Right lobe of liver (tissue), 6 donors: ENCODE results near the gene KLHL1. TPM values are rescaled to one million over a fixed set of nuclear protein-coding genes. Genes with fewer than 3 reads are reported as not detected.

Source experiments
- ATAC-seq, 4 donors: fragments of 200-7000 bp; cut with Tn5 transposase; one replicate each; pipeline ENCODE4 v1.9.1; 2020; ENCODE audit warnings: mild to moderate bottlenecking in 4 of 4, moderate library complexity in 4 of 4
- DNase-seq, 3 donors: peaks; one replicate each; pipeline ENCODE4 v3.0.0-alpha.2; 2020
- H3K27ac ChIP-seq, 3 donors: fragments of 200-600 bp; one replicate each; pipeline ENCODE4 v1.8.0; 2022
- H3K27me3 ChIP-seq, 2 donors: fragments of 200-600 bp; one replicate each; pipeline ENCODE4 v1.8.0; 2022
- H3K36me3 ChIP-seq, 4 donors: fragments of 200-600 bp; sonication (generic) in 1 of 4; one replicate each; pipeline versions ENCODE4 v1.5.1 to v1.8.0; 2017 to 2022; ENCODE audit warnings: control low read depth in 1 of 4
- H3K4me1 ChIP-seq, 4 donors: fragments of 200-600 bp; sonication (generic) in 1 of 4; one replicate each; pipeline versions ENCODE4 v1.5.1 to v1.8.0; 2017 to 2022; ENCODE audit warnings: control low read depth in 1 of 4
- H3K4me3 ChIP-seq, 3 donors: fragments of 200-600 bp; one replicate each; pipeline ENCODE4 v1.8.0; 2022
- H3K9me3 ChIP-seq, 4 donors: fragments of 200-600 bp; sonication (generic) in 1 of 4; one replicate each; pipeline versions ENCODE4 v1.5.1 to v1.8.0; 2017 to 2022; ENCODE audit warnings: control low read depth in 1 of 4
- CTCF ChIP-seq, 4 donors: fragments of 200-600 bp in 3 of 4; fragments of 450-650 bp in 1 of 4; IDR thresholded peaks; one replicate each; pipeline versions ENCODE4 v1.5.1 to v1.8.0; 2016 to 2022; ENCODE audit warnings: antibody characterized with exemption in 4 of 4, mild to moderate bottlenecking in 2 of 4
- POLR2A ChIP-seq: fragments of 450-650 bp; IDR thresholded peaks from one replicate; pipeline ENCODE4 v1.6.1; 2017; ENCODE audit warnings: antibody characterized with exemption, mild to moderate bottlenecking
- WGBS: methylation state at CpG from one replicate; pipeline ENCODE4 v1.1.6; 2018; ENCODE audit warnings: low coverage, low lambda C conversion rate; ENCODE audit not compliant: insufficient coverage; ENCODE audit errors: missing lambda C conversion rate; 5-methylcytosine and 5-hydroxymethylcytosine counted together
- intact Hi-C, 2 donors: fragments of 100-400 bp; cut with DNase I; formaldehyde crosslinking; loops; one replicate each; pipeline versions ENCODE4 v1.11.2 to v1.14.1; 2022
- total RNA-seq, 6 experiments: library from RNA; depleted of rRNA in 2 of 6; stranded (reverse); fragments of >200 nt in 2 of 6; fragmentation: NEBNext Ultra II Directional in 3 of 6; extraction: Animal tissue kit (Norgen Biotek cat#: 25700) in 3 of 6; gene quantifications; one replicate each; pipeline versions ENCODE4 v1.1.0 to v1.2.4, GENCODE V29; 2016 to 2023
- donor health status: DM: no; HTN: yes; CAD: no.
- donor health status: DM: no; HTN: no; CAD: no.
- donor health status: DM: no; HTN: no; CAD: no.
- donor health status: DM: no; HTN: yes; CAD: no.
- donor health status: DM: no; HTN: yes; CAD: no.

Gene KLHL1
- total RNA-seq, 6 experiments from 2014 or later, result not detected

DNA sequence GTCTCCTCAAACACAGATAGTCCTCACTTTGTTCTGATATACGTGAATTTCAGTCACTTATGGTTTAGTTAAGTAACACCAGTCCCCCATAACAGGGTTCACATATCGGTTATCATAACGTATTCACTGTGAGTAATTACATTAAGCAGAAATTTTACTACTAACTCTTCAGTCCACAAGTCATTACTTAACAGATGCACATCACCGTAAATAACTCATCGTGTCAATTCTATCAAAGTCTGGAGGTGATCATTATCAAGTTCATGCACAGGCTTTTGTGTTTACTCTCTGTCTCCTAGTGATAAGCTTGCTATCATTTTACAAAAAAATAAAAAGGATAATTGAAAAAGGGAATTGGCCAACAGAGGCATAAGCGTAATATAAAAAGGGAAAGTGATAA, 288.1 kb downstream of the KLHL1 start:
- ATAC-seq (no peak), DNase-seq (no peak)
- TF ChIP-seq CTCF (IDR thresholded peaks at IDR 0.05) (no peak), POLR2A (no peak)
- intact Hi-C loops, result no loop called here
- H3K4me3 ChIP-seq, result no peak overlapping the region
- H3K9me3 ChIP-seq, result no peaks in the 10 kb centered on the region
- no peaks in the 10 kb centered on the region for H3K27me3 ChIP-seq
- no peaks in the 10 kb centered on the region for H3K36me3 ChIP-seq
- 71% methylated on average over 6 of the region's 6 CpGs for WGBS
- no peak overlapping the region for H3K27ac ChIP-seq
- no peaks in the 10 kb centered on the region for H3K4me1 ChIP-seq

DNA sequence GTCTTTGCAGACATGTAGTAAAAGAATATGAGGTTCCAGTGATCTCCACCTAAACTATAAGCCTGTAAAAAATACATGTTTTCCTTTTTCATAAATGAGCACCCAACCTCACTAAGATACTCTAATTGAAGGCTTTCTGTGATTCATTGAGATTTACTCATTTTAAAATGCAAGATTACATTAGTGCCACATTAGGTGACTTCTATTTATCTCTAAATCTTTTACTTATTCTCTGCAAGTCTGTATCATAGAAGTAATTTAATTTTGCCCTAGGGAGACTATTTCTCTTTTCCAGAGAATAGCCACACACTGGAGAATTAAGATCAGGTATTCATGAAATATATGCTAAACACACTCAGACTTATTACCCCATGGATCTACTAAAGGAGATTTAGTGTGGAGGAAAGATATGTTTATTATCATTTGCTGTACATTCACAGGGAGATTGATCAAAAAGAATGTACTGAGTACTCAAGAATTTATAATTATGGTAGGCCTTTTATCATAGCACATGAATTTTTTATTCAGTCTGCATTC, 290.9 kb downstream of the KLHL1 start:
- H3K36me3 ChIP-seq, result no peaks in the 10 kb centered on the region
- no peak overlapping the region for H3K4me3 ChIP-seq
- H3K27ac ChIP-seq, result no peak overlapping the region
- intact Hi-C loops, result no loop called here
- H3K27me3 ChIP-seq, result no peaks in the 10 kb centered on the region
- ATAC-seq, result no peak
- TF ChIP-seq POLR2A (no peak), CTCF (IDR thresholded peaks at IDR 0.05) (no peak)
- H3K9me3 ChIP-seq, result no peaks in the 10 kb centered on the region
- no peaks in the 10 kb centered on the region for H3K4me1 ChIP-seq
- DNase-seq, result no peak

DNA sequence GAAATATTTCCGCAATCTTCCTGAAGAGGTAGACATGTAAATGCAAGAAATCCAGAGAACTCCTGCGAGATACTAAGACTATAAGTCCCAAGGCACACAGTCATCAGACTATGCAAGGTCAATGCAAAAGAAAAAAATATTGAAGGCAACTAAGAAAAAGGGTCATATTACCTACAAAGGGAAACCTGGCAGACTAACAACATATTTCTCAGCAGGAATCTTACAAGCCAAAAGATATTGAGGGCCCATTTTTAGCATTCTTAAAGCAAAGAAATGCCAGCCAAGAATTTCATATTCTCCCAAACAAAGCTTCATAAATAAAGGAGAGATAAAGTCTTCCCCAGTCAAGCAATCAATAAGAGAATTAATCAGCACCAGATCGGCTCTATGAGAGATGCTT, 299.1 kb downstream of the KLHL1 start:
- no peak for TF ChIP-seq CTCF (IDR thresholded peaks at IDR 0.05)
- no peak for TF ChIP-seq POLR2A
- no peak for ATAC-seq
- no peak overlapping the region for H3K27ac ChIP-seq
- no peaks in the 10 kb centered on the region for H3K4me1 ChIP-seq
- H3K4me3 ChIP-seq, result no peak overlapping the region
- no peak for DNase-seq
- 71% methylated on average over 3 of the region's 3 CpGs for WGBS
- intact Hi-C loops, result no loop called here
- H3K36me3 ChIP-seq, result no peaks in the 10 kb centered on the region
- H3K27me3 ChIP-seq, result no peaks in the 10 kb centered on the region
- no peaks in the 10 kb centered on the region for H3K9me3 ChIP-seq

DNA sequence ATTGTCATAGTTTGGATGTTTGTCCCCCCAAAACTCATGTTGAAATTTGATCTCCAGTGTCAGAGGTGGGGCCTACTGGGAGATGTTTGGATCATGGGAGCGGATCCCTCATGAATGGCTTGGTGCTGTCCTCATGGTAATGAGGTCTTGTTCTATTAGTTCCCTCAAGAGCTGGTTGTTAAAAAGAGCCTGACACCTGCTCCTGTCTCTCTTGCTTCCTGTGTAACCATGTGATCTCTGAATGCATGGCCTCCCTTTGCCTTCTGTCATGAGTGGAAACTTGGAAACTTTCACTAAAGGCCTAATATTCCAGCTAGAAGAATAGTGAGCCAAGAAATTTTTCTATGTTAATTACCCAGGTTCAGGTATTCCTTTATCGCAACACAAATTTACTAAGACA, 312.0 kb downstream of the KLHL1 start:
- ATAC-seq (no peak), DNase-seq (no peak)
- WGBS, result 100% methylated on average over 2 of the region's 2 CpGs
- Histone ChIP-seq H3K9me3 (no peaks in the 10 kb centered on the region), H3K27ac (no peak overlapping the region), H3K4me1 (no peaks in the 10 kb centered on the region), H3K27me3 (no peaks in the 10 kb centered on the region), H3K4me3 (no peak overlapping the region), H3K36me3 (no peaks in the 10 kb centered on the region)
- TF ChIP-seq POLR2A (no peak), CTCF (IDR thresholded peaks at IDR 0.05) (no peak)
- intact Hi-C loops, result no loop called here
